Testis (tissue), 5 donors: ENCODE results near the gene SRPK3. TPM values are rescaled to one million over a fixed set of nuclear protein-coding genes. Genes with fewer than 3 reads are reported as not detected.

Experiments
- DNase-seq: peaks from one replicate; pipeline ENCODE4 v3.0.0-alpha.2; 2019
- H3K27ac ChIP-seq, 2 donors: fragments of 200-600 bp; sonication (generic); one replicate each; pipeline ENCODE4 v1.5.1; 2019
- H3K27me3 ChIP-seq: fragments of 200-600 bp; sonication (generic); one replicate; pipeline ENCODE4 v1.5.1; 2019
- H3K36me3 ChIP-seq: fragments of 200-600 bp; sonication (generic); one replicate; pipeline ENCODE4 v1.5.1; 2017; ENCODE audit warnings: low read depth; ENCODE audit errors: missing control alignments
- H3K4me1 ChIP-seq: fragments of 200-600 bp; sonication (generic); one replicate; pipeline ENCODE4 v1.5.1; 2019
- H3K4me3 ChIP-seq, 2 donors: fragments of 200-600 bp; sonication (generic); one replicate each; pipeline ENCODE4 v1.5.1; 2017 to 2019
- H3K9me3 ChIP-seq: fragments of 200-600 bp; sonication (generic); one replicate; pipeline ENCODE4 v1.5.1; 2017
- POLR2A ChIP-seq: fragments of 450-650 bp; IDR thresholded peaks from one replicate; pipeline ENCODE4 v1.6.1; 2017; ENCODE audit warnings: antibody characterized with exemption, mild to moderate bottlenecking, moderate library complexity
- WGBS, 2 donors: methylation state at CpG; one replicate each; pipeline ENCODE4 v1.1.5; 2018; 5-methylcytosine and 5-hydroxymethylcytosine counted together
- intact Hi-C: fragments of 100-400 bp; cut with DNase I; formaldehyde crosslinking; loops from one replicate; pipeline ENCODE4 v1.15.1; 2023; ENCODE audit warnings: low total_unique reads
- long read RNA-seq, 2 donors: transcript quantifications; one replicate each; lab custom pipeline, GENCODE V29; 2026
- polyA plus RNA-seq: library from polyadenylated mRNA; stranded (reverse); fragments of 350-450 nt; fragmentation: Illumina TruSeq; extraction: RNeasy Lipid Tissue Mini Kit (QIAGEN cat#74804); gene quantifications from one replicate; pipeline ENCODE4 v1.2.3, GENCODE V29; 2014; ENCODE audit warnings: low read depth, low replicate concordance; ENCODE audit not compliant: insufficient read depth
- total RNA-seq, 2 donors: library from RNA; depleted of rRNA; stranded (reverse); fragments of >200 nt; gene quantifications; one replicate each; pipeline ENCODE4 v1.2.3, GENCODE V29; 2016
- TF ChIP-seq, protein P1 (sequence below), 3 experiments: fragments of 450-650 bp in 2 of 3; fragments of 200-600 bp in 1 of 3; sonication (generic) in 1 of 3; IDR thresholded peaks; one replicate each; pipeline ENCODE4 v1.5.1; 2016 to 2019; ENCODE audit warnings: antibody characterized with exemption in 3 of 3, mild to moderate bottlenecking in 2 of 3, moderate library complexity in 1 of 3

Gene SRPK3, protein sequence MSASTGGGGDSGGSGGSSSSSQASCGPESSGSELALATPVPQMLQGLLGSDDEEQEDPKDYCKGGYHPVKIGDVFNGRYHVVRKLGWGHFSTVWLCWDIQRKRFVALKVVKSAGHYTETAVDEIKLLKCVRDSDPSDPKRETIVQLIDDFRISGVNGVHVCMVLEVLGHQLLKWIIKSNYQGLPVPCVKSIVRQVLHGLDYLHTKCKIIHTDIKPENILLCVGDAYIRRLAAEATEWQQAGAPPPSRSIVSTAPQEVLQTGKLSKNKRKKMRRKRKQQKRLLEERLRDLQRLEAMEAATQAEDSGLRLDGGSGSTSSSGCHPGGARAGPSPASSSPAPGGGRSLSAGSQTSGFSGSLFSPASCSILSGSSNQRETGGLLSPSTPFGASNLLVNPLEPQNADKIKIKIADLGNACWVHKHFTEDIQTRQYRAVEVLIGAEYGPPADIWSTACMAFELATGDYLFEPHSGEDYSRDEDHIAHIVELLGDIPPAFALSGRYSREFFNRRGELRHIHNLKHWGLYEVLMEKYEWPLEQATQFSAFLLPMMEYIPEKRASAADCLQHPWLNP
- total RNA-seq (1 to 10 TPM in 1 of 2 donors, under 1 TPM in 1; 0.62 to 2.2 TPM), polyA plus RNA-seq (1.3 TPM)
- long read RNA-seq, donor 1, result 0 reads
- long read RNA-seq, donor 2, result 0 reads

DNA sequence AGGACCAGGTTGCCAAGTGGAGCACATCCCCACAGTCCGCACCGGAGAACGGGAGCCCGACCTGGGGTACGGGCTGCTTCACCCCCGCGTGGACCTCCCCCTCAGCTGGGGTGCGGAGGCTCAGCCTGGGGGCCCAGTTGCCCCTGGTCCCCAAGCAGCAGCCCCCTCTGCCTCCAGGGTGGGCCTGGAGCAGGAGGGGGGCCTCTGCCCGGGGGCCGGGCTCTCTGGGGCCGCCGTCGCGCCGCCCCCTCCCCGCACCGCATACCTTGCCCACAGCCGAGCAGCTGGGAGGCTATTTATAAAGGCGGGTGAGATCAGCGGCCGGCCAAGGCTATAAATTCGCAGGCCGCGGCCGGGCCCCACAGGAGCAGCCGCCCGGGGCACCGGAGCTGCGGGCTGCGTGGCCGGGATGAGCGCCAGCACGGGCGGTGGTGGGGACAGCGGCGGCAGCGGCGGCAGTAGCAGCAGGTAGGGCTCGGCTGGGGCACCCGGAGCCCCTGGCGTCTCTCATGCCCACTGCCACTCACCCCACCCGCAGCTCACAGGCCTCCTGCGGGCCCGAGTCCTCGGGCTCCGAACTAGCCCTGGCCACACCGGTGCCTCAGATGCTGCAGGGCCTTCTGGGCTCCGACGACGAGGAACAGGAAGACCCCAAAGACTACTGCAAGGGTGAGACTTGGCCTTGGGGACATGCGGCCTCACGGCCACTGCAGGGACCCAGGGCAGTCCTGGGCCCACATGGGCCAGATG is at the start of gene SRPK3:
Gene SRPK3, plus strand, starts transcription at position 364 of the 750 bp plus-strand sequence. Its CDS starts 46 bp downstream, at position 410.
- no peaks in the 10 kb centered on the region for H3K9me3 ChIP-seq
- TF ChIP-seq, protein P1, sequence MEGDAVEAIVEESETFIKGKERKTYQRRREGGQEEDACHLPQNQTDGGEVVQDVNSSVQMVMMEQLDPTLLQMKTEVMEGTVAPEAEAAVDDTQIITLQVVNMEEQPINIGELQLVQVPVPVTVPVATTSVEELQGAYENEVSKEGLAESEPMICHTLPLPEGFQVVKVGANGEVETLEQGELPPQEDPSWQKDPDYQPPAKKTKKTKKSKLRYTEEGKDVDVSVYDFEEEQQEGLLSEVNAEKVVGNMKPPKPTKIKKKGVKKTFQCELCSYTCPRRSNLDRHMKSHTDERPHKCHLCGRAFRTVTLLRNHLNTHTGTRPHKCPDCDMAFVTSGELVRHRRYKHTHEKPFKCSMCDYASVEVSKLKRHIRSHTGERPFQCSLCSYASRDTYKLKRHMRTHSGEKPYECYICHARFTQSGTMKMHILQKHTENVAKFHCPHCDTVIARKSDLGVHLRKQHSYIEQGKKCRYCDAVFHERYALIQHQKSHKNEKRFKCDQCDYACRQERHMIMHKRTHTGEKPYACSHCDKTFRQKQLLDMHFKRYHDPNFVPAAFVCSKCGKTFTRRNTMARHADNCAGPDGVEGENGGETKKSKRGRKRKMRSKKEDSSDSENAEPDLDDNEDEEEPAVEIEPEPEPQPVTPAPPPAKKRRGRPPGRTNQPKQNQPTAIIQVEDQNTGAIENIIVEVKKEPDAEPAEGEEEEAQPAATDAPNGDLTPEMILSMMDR (IDR thresholded peaks at IDR 0.05), result no peak
- no peak for TF ChIP-seq POLR2A
- no peak within 1 kb of the TSS for H3K4me3 ChIP-seq
- no peaks in the 10 kb centered on the region for H3K4me1 ChIP-seq
- H3K36me3 ChIP-seq, result no peaks in the 10 kb centered on the region
- 15 to 45% methylated on average over 19 to 35 of the region's 52 CpGs for WGBS, 2 donors
- intact Hi-C loops, result no loop called here
- H3K27ac ChIP-seq, result no peak within 1 kb of the TSS
- H3K27me3 ChIP-seq, result no peaks in the 10 kb centered on the region
- DNase-seq, result no peak

DNA sequence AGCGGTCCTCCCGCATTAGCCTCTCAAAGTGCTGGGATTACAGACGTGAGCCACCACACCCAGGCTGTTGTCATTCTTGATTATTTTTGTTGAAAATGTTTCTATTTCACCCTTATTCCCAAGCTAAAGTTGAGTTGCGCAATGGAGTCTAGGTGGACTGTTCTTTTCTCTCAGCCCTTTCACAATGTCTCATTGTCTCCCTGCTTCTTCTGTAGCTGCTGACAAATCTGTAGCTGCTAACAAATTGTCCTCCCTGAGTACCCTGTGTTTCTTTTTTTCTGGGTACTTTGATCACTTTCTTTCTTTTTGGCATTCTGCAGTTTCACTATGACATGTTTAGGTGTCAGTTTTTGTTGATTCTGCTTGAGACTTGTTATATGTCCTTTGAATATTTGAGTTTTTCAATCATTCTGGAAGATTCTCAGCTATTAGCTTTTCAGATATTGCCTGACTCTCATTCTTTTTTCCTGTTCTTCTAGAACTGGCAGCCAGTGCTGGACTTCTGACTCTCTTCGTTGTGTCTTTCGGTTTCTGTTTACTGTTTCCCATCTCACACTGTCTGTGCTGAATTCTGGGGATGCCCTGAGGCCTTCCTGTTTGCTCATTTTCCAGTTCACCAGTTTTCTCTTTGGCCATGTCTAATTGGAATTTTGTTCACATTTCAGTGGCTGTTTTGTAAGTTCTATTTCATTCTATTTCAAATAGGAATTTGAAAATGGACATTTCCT is 49.6 kb upstream of the SRPK3 start:
- intact Hi-C loops, result no loop called here
- 76 to 97% methylated on average over 6 of the region's 6 CpGs for WGBS, 2 donors
- no peak for DNase-seq
- H3K36me3 ChIP-seq, result no peaks in the 10 kb centered on the region
- TF ChIP-seq POLR2A, result no peak
- TF ChIP-seq, protein P1 (IDR thresholded peaks at IDR 0.05), result no peak
- H3K27ac ChIP-seq, result no peak overlapping the region
- H3K4me3 ChIP-seq, result no peak overlapping the region
- no peaks in the 10 kb centered on the region for H3K4me1 ChIP-seq
- no peaks in the 10 kb centered on the region for H3K27me3 ChIP-seq
- no peaks in the 10 kb centered on the region for H3K9me3 ChIP-seq

DNA sequence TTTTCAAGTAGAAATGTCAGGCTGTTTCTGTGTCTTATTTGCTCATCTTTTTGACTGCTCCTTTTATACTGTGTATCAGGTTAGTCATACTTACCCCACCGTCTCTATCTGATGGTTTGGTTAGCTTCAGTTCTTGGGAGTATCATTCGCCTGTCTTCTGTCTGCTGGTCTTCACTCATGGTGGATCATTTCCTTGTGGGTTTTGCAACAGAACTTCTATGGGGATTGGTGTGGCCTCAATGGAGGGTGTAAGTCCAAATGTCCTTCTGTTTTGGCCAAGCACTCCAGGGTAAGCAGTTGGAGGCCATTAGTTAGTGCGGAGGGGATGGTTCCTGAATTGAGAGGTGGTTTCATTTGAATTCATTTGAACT is 49.0 kb upstream of the SRPK3 start:
- DNase-seq, result no peak
- 53 to 90% methylated on average over 2 to 3 of the region's 3 CpGs for WGBS, 2 donors
- H3K27me3 ChIP-seq, result no peaks in the 10 kb centered on the region
- intact Hi-C loops, result no loop called here
- no peak for TF ChIP-seq POLR2A
- TF ChIP-seq, protein P1 (IDR thresholded peaks at IDR 0.05), result no peak
- H3K4me3 ChIP-seq, result no peak overlapping the region
- no peaks in the 10 kb centered on the region for H3K36me3 ChIP-seq
- peak overlapping the region in 1 of 2 donors; percentile 41 for H3K27ac ChIP-seq
- no peaks in the 10 kb centered on the region for H3K4me1 ChIP-seq
- H3K9me3 ChIP-seq, result no peaks in the 10 kb centered on the region

DNA sequence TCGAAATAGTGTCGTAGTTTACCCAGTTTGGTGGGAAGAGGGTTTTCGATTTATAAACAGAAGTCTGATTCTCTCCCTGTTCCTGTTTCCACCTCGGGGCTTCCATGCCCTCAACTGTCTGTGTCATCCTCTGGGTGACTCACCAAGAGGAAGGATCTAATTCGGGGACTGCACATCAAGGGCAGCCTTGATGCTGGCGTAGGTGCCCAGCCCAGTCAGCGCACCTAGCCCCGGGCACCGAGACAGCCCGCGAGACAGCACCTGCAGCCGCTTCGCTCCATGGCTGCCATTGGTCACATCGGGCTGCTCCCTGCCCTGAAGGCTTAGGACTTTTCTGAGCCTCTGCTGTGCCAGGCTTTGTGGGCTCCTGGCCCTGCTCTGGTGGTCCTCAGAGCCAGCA is 48.4 kb upstream of the SRPK3 start:
- Histone ChIP-seq H3K4me3 (no peak overlapping the region), H3K9me3 (no peaks in the 10 kb centered on the region), H3K27ac (peak overlapping the region in 1 of 2 donors; percentile 41), H3K27me3 (no peaks in the 10 kb centered on the region), H3K4me1 (no peaks in the 10 kb centered on the region), H3K36me3 (no peaks in the 10 kb centered on the region)
- no peak for DNase-seq
- no peak for TF ChIP-seq POLR2A
- TF ChIP-seq, protein P1 (IDR thresholded peaks at IDR 0.05), result no peak
- intact Hi-C loops, result no loop called here
- WGBS, 2 donors, result 81 to 90% methylated on average over 6 to 14 of the region's 14 CpGs
